ENCODE data around the gene FZR1. TPM values are rescaled to one million over a fixed set of nuclear protein-coding genes. Genes with fewer than 3 reads are reported as not detected.

The FZR1 gene
- total and polyA plus RNA-seq, 2 of the 4 experiments (the other 2 are of a cell fraction): 21.5 to 47.8 TPM

DNA sequence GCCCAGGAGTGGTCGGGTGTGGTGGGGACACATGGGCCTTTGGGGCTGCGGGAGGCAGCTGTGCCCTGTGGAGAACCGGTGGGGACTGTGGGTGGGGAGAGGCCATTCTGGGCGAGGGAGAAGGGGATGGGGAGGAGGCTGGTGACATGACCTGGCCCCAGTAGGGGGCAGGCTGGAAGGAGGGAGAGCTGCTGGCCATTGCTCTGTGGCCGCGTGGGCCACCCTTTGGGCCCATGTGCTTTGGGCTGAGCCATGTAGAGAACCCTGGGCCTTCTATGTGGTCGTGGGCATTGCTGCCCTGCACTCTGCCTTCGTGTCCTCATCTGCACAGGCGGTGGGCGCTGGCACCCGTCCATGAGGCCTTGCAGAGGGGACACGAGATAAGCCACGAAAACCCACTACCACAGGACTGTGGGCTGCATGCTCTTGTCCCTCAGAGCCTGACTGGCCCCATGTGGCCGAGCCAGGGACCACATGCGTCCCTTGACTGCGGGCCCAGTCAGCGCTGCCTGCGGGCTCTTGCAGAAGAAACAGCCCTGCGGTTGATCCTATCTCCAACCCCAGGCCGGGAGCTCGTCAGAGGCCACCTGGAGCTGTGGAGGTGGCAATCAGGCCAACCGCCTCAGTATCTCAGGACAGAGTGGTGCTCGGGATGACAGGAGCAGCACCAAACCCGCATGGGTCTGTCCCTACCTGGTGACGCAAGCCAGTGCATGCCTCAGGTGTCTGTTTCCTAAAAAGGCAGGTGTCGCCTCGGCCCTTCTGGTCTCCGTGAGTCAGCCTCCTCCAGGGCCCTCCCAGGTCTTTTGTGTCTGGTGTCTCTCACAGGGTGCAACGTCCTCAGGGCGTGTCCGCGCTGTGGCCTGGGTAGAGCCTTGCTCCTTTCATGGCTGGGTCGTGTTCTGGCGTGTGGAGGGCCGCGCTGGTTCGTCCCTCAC, 14.3 kb downstream of the FZR1 start:
- Histone ChIP-seq H2BK120ac (ENCODE audit: low read depth, low read length) (no peak overlapping the region), H3K79me1 (ENCODE audit: low read depth in 1 of 2, low read length in 2 of 2) (peaks cover 19 to 91% of the 10 kb centered on the region in 2 experiments), H4K20me1 (ENCODE audit: insufficient read depth, low read length) (peaks cover 96% of the 10 kb centered on the region), H3K4me2 (ENCODE audit: low read depth, low read length) (no peak overlapping the region), H3K9ac (ENCODE audit: low read depth, low read length) (no peak overlapping the region), H4K91ac (ENCODE audit: insufficient read depth, low read depth, low read length) (no peak overlapping the region), H4K5ac (ENCODE audit: low read depth, low read length) (no peak overlapping the region), H3K4ac (ENCODE audit: low read depth, low read length) (no peak overlapping the region), H2BK15ac (ENCODE audit: low read depth, low read length) (no peak overlapping the region), H3K36me3 (ENCODE audit: control insufficient read depth, insufficient read depth, low read length) (peaks cover 32% of the 10 kb centered on the region), H4K8ac (ENCODE audit: low read depth in 2 of 2, low read length in 2 of 2) (no peak overlapping the region), H2AK5ac (ENCODE audit: low read depth, low read length) (no peak overlapping the region), H3K27ac (ENCODE audit: insufficient read depth, low read length) (no peak overlapping the region), H3K27me3 (ENCODE audit: control insufficient read depth, insufficient read depth, low read length) (no peaks in the 10 kb centered on the region), H2AFZ (replicated peaks; ENCODE audit: low read length, poor library complexity) (no peak overlapping the region), H3K56ac (ENCODE audit: extremely low read depth, insufficient read depth, low read length) (no peak overlapping the region), H3K9me1 (ENCODE audit: insufficient read depth, low read length) (peaks cover 20% of the 10 kb centered on the region), H3K18ac (ENCODE audit: low read depth, low read length) (no peak overlapping the region), H2BK5ac (ENCODE audit: low read depth, low read length, poor library complexity, severe bottlenecking) (no peak overlapping the region), H3K9me3 (ENCODE audit: control insufficient read depth, insufficient read depth, low read length) (no peaks in the 10 kb centered on the region), H3K4me1 (ENCODE audit: control insufficient read depth, insufficient read depth, low read length) (peaks cover 7% of the 10 kb centered on the region), H3K23ac (ENCODE audit: low read depth, low read length) (no peak overlapping the region), H2BK20ac (ENCODE audit: low read depth, low read length) (no peak overlapping the region), H3K14ac (replicated peaks; ENCODE audit: low read depth, low read length) (no peak overlapping the region), H3K4me3 (ENCODE audit: insufficient read depth, low read depth, low read length) (no peak overlapping the region), H2AK9ac (replicated peaks; ENCODE audit: low read depth, low read length, poor library complexity) (no peak overlapping the region)
- TF ChIP-seq RAD21 (IDR thresholded peaks at IDR 0.05; ENCODE audit: low read length) (no peak), CEBPB (IDR thresholded peaks at IDR 0.05; ENCODE audit: low read depth, low read length) (no peak), RFX5 (IDR thresholded peaks at IDR 0.05; ENCODE audit: low read depth, low read length) (no peak), BHLHE40 (IDR thresholded peaks at IDR 0.05; ENCODE audit: low read depth, low read length) (no peak), MAFK (IDR thresholded peaks at IDR 0.05; ENCODE audit: low read depth, low read length) (no peak), POLR2A (IDR thresholded peaks at IDR 0.05; ENCODE audit: low read depth, low read length) (no peak), SMC3 (IDR thresholded peaks at IDR 0.05; ENCODE audit: low read depth, low read length) (no peak), MAZ (IDR thresholded peaks at IDR 0.05; ENCODE audit: borderline replicate concordance, low read depth, low read length) (no peak), CHD1 (IDR thresholded peaks at IDR 0.05; ENCODE audit: low read depth, low read length) (no peak), USF2 (IDR thresholded peaks at IDR 0.05; ENCODE audit: low read depth, low read length) (no peak), RCOR1 (IDR thresholded peaks at IDR 0.05; ENCODE audit: insufficient replicate concordance, low read length) (no peak), NFE2L2 (IDR thresholded peaks at IDR 0.05; ENCODE audit: low read depth, low read length) (no peak)
- ATAC-seq (ENCODE audit: low read depth) (no peak), DNase-seq (no peak)
- ChIA-PET CTCF (no interaction called here), POLR2A (ENCODE audit: unreplicated experiment) (no interaction called here)
- BruUV-seq (replicated peaks): no TSS peak
- dilution Hi-C loops (cut with HindIII; ENCODE audit: low sequenced_read_pairs, unreplicated experiment) (no loop called here), in situ Hi-C loops (cut with MboI; ENCODE audit: low sequenced_read_pairs) (no loop called here), intact Hi-C loops (cut with micrococcal nuclease) (no loop called here)
- 99% methylated on average over 14 of the region's 37 CpGs; no CpG with 5 or more reads in 1 of the 2 experiments for WGBS, 2 experiments (ENCODE audit: extremely low coverage in 2 of 2, insufficient read length in 1 of 2)

All from IMR-90 (cell line).